ENCODE results near the gene NDOR1.

DNA sequence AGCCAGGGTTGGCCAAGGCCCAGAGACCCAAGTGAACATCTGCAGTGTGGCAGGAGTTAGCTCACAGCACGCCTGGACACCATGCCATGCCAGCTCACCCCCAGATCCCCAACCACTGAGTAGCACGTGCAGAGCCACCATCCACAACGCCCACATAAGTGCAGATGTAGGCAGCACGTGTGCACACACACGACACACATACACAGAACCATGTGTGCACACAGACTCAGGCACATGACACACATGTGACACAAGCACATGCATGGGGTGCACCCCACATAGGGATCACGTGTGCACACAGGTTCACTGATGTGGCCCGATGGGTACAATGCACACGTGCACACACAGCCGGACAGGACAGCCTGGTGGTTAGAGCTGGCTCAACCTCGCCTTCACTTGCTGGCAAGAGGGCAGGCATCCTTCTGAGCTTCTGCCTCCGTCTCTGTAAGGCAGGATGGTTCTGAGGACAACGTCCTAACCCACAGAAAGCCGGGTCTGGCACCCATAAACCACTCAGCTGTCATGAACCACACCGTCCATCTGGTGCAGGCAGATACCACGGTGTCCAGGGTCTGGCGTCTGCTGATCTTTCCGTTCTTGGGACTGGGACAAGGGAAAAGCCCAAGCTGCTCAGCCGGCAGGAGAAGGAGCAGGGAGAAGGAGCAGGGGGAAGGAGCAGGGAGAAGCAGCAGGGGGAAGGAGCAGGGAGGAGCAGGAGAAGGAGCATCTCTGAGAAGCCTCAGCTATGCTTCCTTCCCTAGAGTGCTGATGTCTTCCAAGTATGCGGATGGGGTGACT lies 47.7 kb upstream of the NDOR1 start:
- no peak for TF ChIP-seq EZH2 (IDR thresholded peaks at IDR 0.05; ENCODE audit: insufficient read depth, poor library complexity, severe bottlenecking)
- TF ChIP-seq EZH2phosphoT487 (IDR thresholded peaks at IDR 0.05; ENCODE audit: insufficient read depth, low read depth), result no peak

Measured in GM23248 (cell line).